ENCODE measurements around the gene ARSB.

The ARSB gene

GRCh38 chr5:78761840-78762239 is 223.3 kb downstream of the ARSB start:
- no peaks in the 10 kb centered on the region for H3K9me2 ChIP-seq (replicated peaks; ENCODE audit: low read depth, low read length)
- no peaks in the 10 kb centered on the region for H3K79me2 ChIP-seq (ENCODE audit: insufficient read depth, low read length)
- no peak overlapping the region for H2AFZ ChIP-seq (ENCODE audit: low read length)
- H3K9ac ChIP-seq (ENCODE audit: low read depth, low read length, poor library complexity, severe bottlenecking), result no peak overlapping the region
- H3K4me2 ChIP-seq (ENCODE audit: low read depth, low read length, poor library complexity, severe bottlenecking), result no peak overlapping the region
- H4K20me1 ChIP-seq (ENCODE audit: insufficient read depth, low read length, poor library complexity, severe bottlenecking), result no peaks in the 10 kb centered on the region
- peaks cover 6% of the 10 kb centered on the region for H3K4me1 ChIP-seq (ENCODE audit: insufficient read depth, low read length, poor library complexity, severe bottlenecking)
- no peaks in the 10 kb centered on the region for H3K36me3 ChIP-seq (ENCODE audit: insufficient read depth, low read length)
- H3K27me3 ChIP-seq (ENCODE audit: insufficient read depth, low read length, poor library complexity, severe bottlenecking), result no peaks in the 10 kb centered on the region
- no peak for TF ChIP-seq EZH2phosphoT487 (IDR thresholded peaks at IDR 0.05; ENCODE audit: borderline replicate concordance)
- TF ChIP-seq, protein P1, sequence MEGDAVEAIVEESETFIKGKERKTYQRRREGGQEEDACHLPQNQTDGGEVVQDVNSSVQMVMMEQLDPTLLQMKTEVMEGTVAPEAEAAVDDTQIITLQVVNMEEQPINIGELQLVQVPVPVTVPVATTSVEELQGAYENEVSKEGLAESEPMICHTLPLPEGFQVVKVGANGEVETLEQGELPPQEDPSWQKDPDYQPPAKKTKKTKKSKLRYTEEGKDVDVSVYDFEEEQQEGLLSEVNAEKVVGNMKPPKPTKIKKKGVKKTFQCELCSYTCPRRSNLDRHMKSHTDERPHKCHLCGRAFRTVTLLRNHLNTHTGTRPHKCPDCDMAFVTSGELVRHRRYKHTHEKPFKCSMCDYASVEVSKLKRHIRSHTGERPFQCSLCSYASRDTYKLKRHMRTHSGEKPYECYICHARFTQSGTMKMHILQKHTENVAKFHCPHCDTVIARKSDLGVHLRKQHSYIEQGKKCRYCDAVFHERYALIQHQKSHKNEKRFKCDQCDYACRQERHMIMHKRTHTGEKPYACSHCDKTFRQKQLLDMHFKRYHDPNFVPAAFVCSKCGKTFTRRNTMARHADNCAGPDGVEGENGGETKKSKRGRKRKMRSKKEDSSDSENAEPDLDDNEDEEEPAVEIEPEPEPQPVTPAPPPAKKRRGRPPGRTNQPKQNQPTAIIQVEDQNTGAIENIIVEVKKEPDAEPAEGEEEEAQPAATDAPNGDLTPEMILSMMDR (conservative IDR thresholded peaks at IDR 0.05; ENCODE audit: low read length), result no peak
- no peak overlapping the region for H3K4me3 ChIP-seq (ENCODE audit: low read length, poor library complexity, severe bottlenecking)
- no peaks in the 10 kb centered on the region for H3K9me3 ChIP-seq (ENCODE audit: insufficient read depth, low read depth, low read length)
- no peaks in the 10 kb centered on the region for H3F3A ChIP-seq (ENCODE audit: low read depth)

- Histone ChIP-seq H3K4me3 (ENCODE audit: low read length, poor library complexity, severe bottlenecking) (no peak overlapping the region), H3K36me3 (ENCODE audit: insufficient read depth, low read length) (no peaks in the 10 kb centered on the region), H3K9me2 (replicated peaks; ENCODE audit: low read depth, low read length) (no peaks in the 10 kb centered on the region), H3K9ac (ENCODE audit: low read depth, low read length, poor library complexity, severe bottlenecking) (no peak overlapping the region), H2AFZ (ENCODE audit: low read length) (no peak overlapping the region), H3K4me1 (ENCODE audit: insufficient read depth, low read length, poor library complexity, severe bottlenecking) (peaks cover 7% of the 10 kb centered on the region), H3K79me2 (ENCODE audit: insufficient read depth, low read length) (no peaks in the 10 kb centered on the region), H3K4me2 (ENCODE audit: low read depth, low read length, poor library complexity, severe bottlenecking) (no peak overlapping the region), H4K20me1 (ENCODE audit: insufficient read depth, low read length, poor library complexity, severe bottlenecking) (no peaks in the 10 kb centered on the region), H3K9me3 (ENCODE audit: insufficient read depth, low read depth, low read length) (no peaks in the 10 kb centered on the region), H3F3A (ENCODE audit: low read depth) (no peaks in the 10 kb centered on the region), H3K27me3 (ENCODE audit: insufficient read depth, low read length, poor library complexity, severe bottlenecking) (no peaks in the 10 kb centered on the region)
- no peak for TF ChIP-seq EZH2phosphoT487 (IDR thresholded peaks at IDR 0.05; ENCODE audit: borderline replicate concordance)
- TF ChIP-seq, protein P1 (conservative IDR thresholded peaks at IDR 0.05; ENCODE audit: low read length), result peak; percentile 65
Observed at GRCh38 chr5:78760770-78761169, 224.3 kb downstream of the ARSB start.

- no peaks in the 10 kb centered on the region for H3K27me3 ChIP-seq (ENCODE audit: insufficient read depth, low read length, poor library complexity, severe bottlenecking)
- no peaks in the 10 kb centered on the region for H4K20me1 ChIP-seq (ENCODE audit: insufficient read depth, low read length, poor library complexity, severe bottlenecking)
- no peaks in the 10 kb centered on the region for H3K9me3 ChIP-seq (ENCODE audit: insufficient read depth, low read depth, low read length)
- no peak overlapping the region for H3K4me2 ChIP-seq (ENCODE audit: low read depth, low read length, poor library complexity, severe bottlenecking)
- TF ChIP-seq, protein P1 (conservative IDR thresholded peaks at IDR 0.05; ENCODE audit: low read length), result no peak
- no peak for TF ChIP-seq EZH2phosphoT487 (IDR thresholded peaks at IDR 0.05; ENCODE audit: borderline replicate concordance)
- no peak overlapping the region for H2AFZ ChIP-seq (ENCODE audit: low read length)
- H3K9me2 ChIP-seq (replicated peaks; ENCODE audit: low read depth, low read length), result no peaks in the 10 kb centered on the region
- H3K9ac ChIP-seq (ENCODE audit: low read depth, low read length, poor library complexity, severe bottlenecking), result no peak overlapping the region
- no peaks in the 10 kb centered on the region for H3K79me2 ChIP-seq (ENCODE audit: insufficient read depth, low read length)
- H3K4me3 ChIP-seq (ENCODE audit: low read length, poor library complexity, severe bottlenecking), result no peak overlapping the region
- H3K4me1 ChIP-seq (ENCODE audit: insufficient read depth, low read length, poor library complexity, severe bottlenecking), result peaks cover 7% of the 10 kb centered on the region
- no peaks in the 10 kb centered on the region for H3K36me3 ChIP-seq (ENCODE audit: insufficient read depth, low read length)
- H3F3A ChIP-seq (ENCODE audit: low read depth), result no peaks in the 10 kb centered on the region
Observed at GRCh38 chr5:78760366-78760765, 224.7 kb downstream of the ARSB start.
